ENCODE data around the gene CARMIL3.
"Not testable (repeated sequence)": the region's sequence is repeated elsewhere in the genome, so short reads cannot be mapped to it uniquely, and the experiment has no call there.

Gene CARMIL3, protein sequence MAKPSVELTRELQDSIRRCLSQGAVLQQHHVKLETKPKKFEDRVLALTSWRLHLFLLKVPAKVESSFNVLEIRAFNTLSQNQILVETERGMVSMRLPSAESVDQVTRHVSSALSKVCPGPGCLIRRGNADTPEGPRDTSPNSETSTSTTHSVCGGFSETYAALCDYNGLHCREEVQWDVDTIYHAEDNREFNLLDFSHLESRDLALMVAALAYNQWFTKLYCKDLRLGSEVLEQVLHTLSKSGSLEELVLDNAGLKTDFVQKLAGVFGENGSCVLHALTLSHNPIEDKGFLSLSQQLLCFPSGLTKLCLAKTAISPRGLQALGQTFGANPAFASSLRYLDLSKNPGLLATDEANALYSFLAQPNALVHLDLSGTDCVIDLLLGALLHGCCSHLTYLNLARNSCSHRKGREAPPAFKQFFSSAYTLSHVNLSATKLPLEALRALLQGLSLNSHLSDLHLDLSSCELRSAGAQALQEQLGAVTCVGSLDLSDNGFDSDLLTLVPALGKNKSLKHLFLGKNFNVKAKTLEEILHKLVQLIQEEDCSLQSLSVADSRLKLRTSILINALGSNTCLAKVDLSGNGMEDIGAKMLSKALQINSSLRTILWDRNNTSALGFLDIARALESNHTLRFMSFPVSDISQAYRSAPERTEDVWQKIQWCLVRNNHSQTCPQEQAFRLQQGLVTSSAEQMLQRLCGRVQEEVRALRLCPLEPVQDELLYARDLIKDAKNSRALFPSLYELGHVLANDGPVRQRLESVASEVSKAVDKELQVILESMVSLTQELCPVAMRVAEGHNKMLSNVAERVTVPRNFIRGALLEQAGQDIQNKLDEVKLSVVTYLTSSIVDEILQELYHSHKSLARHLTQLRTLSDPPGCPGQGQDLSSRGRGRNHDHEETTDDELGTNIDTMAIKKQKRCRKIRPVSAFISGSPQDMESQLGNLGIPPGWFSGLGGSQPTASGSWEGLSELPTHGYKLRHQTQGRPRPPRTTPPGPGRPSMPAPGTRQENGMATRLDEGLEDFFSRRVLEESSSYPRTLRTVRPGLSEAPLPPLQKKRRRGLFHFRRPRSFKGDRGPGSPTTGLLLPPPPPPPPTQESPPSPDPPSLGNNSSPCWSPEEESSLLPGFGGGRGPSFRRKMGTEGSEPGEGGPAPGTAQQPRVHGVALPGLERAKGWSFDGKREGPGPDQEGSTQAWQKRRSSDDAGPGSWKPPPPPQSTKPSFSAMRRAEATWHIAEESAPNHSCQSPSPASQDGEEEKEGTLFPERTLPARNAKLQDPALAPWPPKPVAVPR (N-terminal part only)
- long read RNA-seq = 0 reads

DNA sequence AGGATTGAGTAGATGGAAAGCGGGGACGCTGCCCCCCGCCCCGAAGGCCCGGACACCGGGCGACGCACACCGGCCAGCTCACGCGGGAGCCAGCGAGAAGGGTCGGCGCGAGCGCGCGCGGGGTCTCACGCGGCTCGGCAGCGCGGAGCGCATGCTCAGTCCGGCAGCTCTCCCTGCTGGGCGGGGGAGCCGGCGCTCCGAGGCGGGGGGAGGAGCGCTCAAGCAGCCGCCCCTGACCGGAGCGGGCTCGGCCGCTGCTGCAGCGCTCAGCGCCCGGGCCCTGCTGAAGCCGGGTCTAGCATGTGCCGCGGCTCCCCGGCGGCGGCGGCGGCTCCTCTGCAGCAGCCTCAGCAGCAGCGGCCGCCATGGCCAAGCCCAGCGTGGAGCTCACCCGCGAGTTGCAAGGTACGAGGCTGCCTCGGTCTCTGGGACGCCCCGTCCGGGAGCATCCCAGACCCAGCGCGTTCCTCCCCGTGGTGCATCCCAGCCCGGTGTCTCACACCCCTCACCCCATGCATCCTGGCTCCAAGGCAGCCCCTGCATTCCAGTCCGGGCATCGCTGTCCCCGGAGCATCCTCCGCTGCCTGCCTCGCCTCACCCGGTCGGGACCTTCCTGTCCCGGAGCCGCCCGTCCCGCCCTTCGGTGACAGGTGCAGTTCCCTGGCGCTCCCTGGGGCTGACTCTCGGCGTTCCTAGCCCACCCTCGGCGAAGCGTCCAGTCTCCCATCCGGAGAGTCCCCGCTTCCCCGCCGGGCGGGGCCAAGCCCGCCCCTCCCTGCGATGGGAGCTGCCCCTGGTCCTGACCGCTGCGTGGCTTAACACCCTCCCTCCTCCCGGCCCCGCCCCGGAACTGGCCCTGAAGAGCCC lies at the start of gene CARMIL3:
Gene CARMIL3, plus strand, starts transcription at position 221 of the 867 bp plus-strand sequence. Its CDS starts 145 bp downstream, at position 366.
- Histone ChIP-seq H3K4me3 (replicated peaks; ENCODE audit: insufficient read depth, low read length) (peak within 1 kb of the TSS; percentile 45), H3K27ac (replicated peaks) (no peak within 1 kb of the TSS), H3K27me3 (ENCODE audit: insufficient read depth, poor library complexity, severe bottlenecking) (peaks cover 20% of the 10 kb centered on the region)
- TF ChIP-seq, protein P1, sequence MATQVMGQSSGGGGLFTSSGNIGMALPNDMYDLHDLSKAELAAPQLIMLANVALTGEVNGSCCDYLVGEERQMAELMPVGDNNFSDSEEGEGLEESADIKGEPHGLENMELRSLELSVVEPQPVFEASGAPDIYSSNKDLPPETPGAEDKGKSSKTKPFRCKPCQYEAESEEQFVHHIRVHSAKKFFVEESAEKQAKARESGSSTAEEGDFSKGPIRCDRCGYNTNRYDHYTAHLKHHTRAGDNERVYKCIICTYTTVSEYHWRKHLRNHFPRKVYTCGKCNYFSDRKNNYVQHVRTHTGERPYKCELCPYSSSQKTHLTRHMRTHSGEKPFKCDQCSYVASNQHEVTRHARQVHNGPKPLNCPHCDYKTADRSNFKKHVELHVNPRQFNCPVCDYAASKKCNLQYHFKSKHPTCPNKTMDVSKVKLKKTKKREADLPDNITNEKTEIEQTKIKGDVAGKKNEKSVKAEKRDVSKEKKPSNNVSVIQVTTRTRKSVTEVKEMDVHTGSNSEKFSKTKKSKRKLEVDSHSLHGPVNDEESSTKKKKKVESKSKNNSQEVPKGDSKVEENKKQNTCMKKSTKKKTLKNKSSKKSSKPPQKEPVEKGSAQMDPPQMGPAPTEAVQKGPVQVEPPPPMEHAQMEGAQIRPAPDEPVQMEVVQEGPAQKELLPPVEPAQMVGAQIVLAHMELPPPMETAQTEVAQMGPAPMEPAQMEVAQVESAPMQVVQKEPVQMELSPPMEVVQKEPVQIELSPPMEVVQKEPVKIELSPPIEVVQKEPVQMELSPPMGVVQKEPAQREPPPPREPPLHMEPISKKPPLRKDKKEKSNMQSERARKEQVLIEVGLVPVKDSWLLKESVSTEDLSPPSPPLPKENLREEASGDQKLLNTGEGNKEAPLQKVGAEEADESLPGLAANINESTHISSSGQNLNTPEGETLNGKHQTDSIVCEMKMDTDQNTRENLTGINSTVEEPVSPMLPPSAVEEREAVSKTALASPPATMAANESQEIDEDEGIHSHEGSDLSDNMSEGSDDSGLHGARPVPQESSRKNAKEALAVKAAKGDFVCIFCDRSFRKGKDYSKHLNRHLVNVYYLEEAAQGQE (IDR thresholded peaks at IDR 0.05; ENCODE audit: insufficient replicate concordance, low read depth) = peak; percentile 92
- TF ChIP-seq GABPA (IDR thresholded peaks at IDR 0.05; ENCODE audit: low read depth) = no peak
- TF ChIP-seq POLR2AphosphoS5 (IDR thresholded peaks at IDR 0.05; ENCODE audit: low read depth) = no peak
- no peak for DNase-seq (ENCODE audit: low read depth in 1 of 2, low spot score in 1 of 2)

DNA sequence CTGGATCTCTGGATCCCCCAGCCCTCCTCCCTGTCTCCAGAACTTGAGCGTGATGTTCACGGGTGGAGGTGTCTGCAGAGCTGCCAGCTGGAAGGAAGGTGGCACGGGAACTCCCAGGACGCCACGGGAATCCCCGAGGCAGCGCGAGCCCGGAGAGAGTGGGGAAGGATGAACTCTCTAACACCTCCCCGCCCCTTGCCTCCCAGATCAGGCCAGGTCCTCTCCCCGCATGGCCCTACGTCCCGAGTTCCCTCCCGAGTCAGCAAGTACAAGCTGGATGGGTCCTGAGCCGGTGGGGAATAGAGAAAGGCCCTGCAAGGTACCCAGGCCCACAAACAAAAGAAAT lies 45.4 kb upstream of the CARMIL3 start:
- H3K27me3 ChIP-seq (ENCODE audit: insufficient read depth, poor library complexity, severe bottlenecking); H3K4me3 ChIP-seq (replicated peaks; ENCODE audit: insufficient read depth, low read length); H3K27ac ChIP-seq (replicated peaks); DNase-seq (ENCODE audit: low read depth in 1 of 2, low spot score in 1 of 2): not testable (repeated sequence)

DNA sequence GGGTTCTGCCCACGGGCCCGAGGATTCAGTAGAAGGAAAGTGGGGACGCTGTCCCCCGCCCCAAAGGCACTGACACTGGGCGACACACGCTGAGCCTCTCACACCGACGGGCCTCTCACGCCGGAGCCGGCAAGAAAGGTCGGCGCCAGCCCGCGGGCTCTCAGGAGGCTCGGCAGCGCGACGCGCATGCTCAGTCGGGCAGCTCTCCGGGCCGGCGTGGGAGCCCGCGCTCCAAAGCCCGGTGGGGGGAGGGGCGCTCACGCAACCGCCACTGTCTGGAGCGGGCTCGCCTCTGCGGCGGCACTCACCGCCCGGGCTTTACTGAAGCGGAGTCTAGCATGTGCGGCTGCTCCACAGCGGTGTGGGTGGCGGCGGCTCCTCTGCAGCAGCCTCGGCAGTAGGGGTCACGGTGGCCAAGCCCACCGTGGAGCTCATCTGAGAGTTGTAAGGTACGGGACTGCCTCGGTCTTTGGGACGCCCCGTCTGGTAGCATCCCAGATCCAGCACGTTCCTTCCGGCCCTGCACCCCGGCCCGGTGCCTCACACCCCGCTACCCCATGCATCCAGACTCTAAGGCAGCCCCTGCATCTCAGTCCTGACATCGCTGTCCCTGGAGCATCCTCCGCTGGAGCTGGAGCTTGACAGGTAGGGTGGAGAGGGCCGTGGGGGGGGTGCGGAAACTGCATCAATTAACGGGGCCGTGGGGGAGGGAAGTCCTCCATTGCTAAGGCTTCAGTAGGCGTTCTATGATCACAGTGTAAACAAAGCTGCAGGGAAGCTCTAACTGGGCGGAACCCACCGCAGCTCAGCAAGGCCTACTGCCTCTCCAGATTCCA lies 44.8 kb upstream of the CARMIL3 start:
- H3K27me3 ChIP-seq (ENCODE audit: insufficient read depth, poor library complexity, severe bottlenecking); H3K4me3 ChIP-seq (replicated peaks; ENCODE audit: insufficient read depth, low read length); H3K27ac ChIP-seq (replicated peaks): not testable (repeated sequence)
- peak in 1 of 2 experiments; percentile 31 for DNase-seq (ENCODE audit: low read depth in 1 of 2, low spot score in 1 of 2)

DNA sequence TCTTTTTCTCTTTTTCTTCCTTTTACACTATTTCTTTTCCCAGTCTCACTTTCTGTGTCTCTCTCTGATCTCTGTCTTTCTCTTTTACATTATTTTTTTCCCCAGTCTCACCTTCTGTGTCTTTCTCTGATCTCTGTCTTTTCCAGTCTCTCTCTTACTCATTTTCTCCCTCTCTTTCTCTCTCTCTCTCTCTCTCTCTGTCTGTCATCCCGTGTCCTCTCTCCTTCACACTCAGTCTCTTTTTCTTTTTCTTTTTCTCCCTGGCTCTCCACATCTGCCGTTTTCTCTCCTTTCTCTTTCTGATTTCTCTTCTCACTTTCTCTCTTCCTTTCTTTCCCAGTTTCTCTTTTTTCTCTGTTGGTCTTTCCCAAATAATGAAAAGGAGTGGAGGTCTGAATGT lies 40.8 kb upstream of the CARMIL3 start:
- TF ChIP-seq POLR2AphosphoS5 (IDR thresholded peaks at IDR 0.05; ENCODE audit: low read depth) (no peak), GABPA (IDR thresholded peaks at IDR 0.05; ENCODE audit: low read depth) (no peak), SPI1 (IDR thresholded peaks at IDR 0.05; ENCODE audit: borderline replicate concordance, low read depth) (no peak)
- TF ChIP-seq, protein P1 (IDR thresholded peaks at IDR 0.05; ENCODE audit: insufficient replicate concordance, low read depth) = no peak
- TF ChIP-seq, protein P2, sequence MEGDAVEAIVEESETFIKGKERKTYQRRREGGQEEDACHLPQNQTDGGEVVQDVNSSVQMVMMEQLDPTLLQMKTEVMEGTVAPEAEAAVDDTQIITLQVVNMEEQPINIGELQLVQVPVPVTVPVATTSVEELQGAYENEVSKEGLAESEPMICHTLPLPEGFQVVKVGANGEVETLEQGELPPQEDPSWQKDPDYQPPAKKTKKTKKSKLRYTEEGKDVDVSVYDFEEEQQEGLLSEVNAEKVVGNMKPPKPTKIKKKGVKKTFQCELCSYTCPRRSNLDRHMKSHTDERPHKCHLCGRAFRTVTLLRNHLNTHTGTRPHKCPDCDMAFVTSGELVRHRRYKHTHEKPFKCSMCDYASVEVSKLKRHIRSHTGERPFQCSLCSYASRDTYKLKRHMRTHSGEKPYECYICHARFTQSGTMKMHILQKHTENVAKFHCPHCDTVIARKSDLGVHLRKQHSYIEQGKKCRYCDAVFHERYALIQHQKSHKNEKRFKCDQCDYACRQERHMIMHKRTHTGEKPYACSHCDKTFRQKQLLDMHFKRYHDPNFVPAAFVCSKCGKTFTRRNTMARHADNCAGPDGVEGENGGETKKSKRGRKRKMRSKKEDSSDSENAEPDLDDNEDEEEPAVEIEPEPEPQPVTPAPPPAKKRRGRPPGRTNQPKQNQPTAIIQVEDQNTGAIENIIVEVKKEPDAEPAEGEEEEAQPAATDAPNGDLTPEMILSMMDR (IDR thresholded peaks at IDR 0.05; ENCODE audit: insufficient read depth, low read length) = no peak
- no peak overlapping the region for H3K27ac ChIP-seq (replicated peaks)
- H3K4me3 ChIP-seq (replicated peaks; ENCODE audit: insufficient read depth, low read length) = no peak overlapping the region
- no peaks in the 10 kb centered on the region for H3K27me3 ChIP-seq (ENCODE audit: insufficient read depth, poor library complexity, severe bottlenecking)
- DNase-seq (ENCODE audit: low read depth in 1 of 2, low spot score in 1 of 2) = no peak

DNA sequence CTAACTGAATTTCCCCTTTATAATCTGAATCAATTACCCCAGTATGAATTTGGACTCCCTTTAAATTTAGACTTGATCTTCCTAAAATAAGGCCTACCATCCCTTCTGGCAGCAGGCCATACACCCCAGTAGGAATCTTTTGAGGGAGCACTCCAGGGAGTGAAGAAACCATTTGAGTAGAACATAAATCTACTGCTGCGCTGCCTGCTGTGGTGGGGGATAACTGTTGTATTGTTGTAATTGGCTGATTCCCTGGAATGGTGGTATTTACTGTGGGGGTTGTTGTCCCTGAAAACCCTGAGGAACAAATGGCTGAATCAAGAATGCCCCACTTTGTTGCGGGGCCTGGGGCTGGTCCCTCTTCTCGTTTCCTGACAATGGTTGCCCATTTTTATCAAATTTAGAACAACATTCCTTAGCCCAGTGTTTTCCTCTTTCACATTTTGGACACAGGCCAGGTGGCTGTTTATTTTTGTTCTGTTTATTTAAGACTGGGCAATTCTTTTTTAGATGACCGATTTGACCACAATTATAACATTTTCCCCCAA lies 39.0 kb upstream of the CARMIL3 start:
- not testable (repeated sequence) for DNase-seq (ENCODE audit: low read depth in 1 of 2, low spot score in 1 of 2); H3K4me3 ChIP-seq (replicated peaks; ENCODE audit: insufficient read depth, low read length); H3K27ac ChIP-seq (replicated peaks); H3K27me3 ChIP-seq (ENCODE audit: insufficient read depth, poor library complexity, severe bottlenecking)
